GM12892 (cell line): ENCODE measurements around the gene TULP4.
A peak's percentile ranks its signal among the peaks of the same experiment; 100 is the strongest.
"Not testable (repeated sequence)": the region's sequence is repeated elsewhere in the genome, so short reads cannot be mapped to it uniquely, and the experiment has no call there.

Experiments used
- DNase-seq: peaks from one replicate; pipeline ENCODE4 v3.0.0; 2011; ENCODE audit not compliant: insufficient read length
- FAIRE-seq: peaks from 2 replicates; lab custom pipeline; 2011; peaks lifted over from hg19 to GRCh38; lab: Jason Lieb, UNC
- POLR2A ChIP-seq: IDR thresholded peaks from 2 replicates; pipeline ENCODE4 v1.6.1; 2011; ENCODE audit warnings: low read depth, low read length, control low read depth
- POLR2AphosphoS5 ChIP-seq: IDR thresholded peaks from 2 replicates; pipeline ENCODE4 v1.6.1; 2011; ENCODE audit warnings: low read depth, low read length, control low read depth
- TAF1 ChIP-seq: IDR thresholded peaks from 2 replicates; pipeline ENCODE4 v1.6.1; 2011; ENCODE audit warnings: low read depth, mild to moderate bottlenecking, control low read depth, low read length, borderline replicate concordance

Gene TULP4

DNA sequence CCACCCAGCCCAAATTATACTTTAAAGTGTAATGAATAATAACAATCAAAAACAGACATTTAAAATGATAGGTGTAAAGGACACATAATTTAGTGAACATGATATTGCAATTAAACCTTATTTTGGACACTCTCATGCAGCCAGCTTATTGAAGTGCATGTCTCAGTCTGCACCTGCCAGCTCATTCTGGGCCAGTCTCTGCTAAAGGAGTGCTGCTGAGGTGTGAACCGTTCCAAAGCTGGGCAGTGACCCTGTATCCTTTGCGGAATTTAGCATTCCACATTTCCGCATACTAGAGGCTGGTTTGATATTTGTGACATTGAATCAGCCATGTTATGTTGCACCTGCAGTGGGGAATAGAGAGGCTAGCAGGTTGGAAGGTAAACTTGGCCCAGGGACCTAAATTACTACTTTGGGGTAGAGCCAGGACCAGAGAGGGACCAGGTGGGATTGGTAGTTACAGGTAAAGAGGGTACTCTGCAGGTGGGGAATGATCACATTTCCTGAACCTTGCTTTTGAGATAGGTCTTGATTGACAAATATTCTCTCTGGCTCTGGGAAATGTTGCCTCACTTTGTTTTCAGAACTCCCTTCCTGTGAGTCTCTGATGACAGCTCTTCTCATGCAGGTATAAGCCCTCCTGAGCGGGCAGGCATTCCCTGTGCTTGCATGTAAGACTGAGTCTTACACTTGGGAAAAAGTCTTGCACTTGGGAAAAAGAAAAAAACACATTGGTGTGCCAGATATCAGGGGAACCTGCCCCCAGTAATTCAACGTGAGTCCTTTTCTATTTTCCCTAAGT, 26.2 kb downstream of the TULP4 start:
- FAIRE-seq (no peak), DNase-seq (no peak)
- no peak for TF ChIP-seq POLR2AphosphoS5
- TF ChIP-seq POLR2A: no peak
- no peak for TF ChIP-seq TAF1

DNA sequence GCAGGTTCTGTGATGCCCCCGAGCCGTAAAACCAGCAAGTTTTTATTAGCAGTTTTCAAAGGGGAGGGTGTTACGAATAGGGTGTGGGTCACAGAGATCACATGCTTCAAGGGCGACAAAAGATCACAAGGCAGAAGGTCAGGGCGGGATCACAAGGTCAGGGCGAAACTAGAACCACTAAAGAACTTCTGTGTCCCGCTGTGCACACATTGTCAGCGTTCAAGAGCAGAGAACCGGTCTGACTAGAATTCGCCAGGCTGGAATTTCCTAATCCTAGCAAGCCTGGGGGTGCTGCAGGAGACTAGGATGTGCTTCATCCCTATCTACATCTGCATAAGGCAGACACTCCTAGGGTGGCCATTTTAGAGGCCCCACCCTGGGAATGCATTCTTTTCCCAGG, 26.9 kb downstream of the TULP4 start:
- DNase-seq: not testable (repeated sequence)

GRCh38 chr6:158340252-158340651, 28.0 kb downstream of the TULP4 start:
- DNase-seq: no peak
- TF ChIP-seq TAF1: no peak
- no peak for TF ChIP-seq POLR2AphosphoS5
- TF ChIP-seq POLR2A: no peak
- no peak for FAIRE-seq

More for the DNA sequence above, 26.9 kb downstream of the TULP4 start:
- not testable (repeated sequence) for FAIRE-seq

DNA sequence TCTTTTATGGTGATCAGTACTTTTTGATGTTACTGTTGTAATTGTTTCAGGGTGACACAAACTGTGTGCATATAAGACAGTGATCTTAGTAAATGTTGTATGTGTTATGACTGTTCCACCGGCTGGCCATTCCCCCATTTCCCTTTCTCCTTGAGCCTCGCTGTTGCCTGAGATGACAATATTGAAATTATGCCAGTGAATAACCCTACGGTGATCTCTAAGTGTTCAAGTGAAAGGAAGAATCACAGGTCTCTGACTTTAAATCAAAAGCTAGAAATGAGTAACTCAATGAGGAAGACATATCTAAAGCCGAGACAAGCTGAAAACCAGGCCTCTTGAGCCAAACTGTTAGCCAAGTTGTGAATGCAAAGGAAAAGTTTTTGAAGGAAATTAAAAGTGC, 32.3 kb downstream of the TULP4 start:
- FAIRE-seq (peak; percentile 84), DNase-seq (no peak)
- no peak for TF ChIP-seq TAF1
- no peak for TF ChIP-seq POLR2A
- TF ChIP-seq POLR2AphosphoS5: no peak

DNA sequence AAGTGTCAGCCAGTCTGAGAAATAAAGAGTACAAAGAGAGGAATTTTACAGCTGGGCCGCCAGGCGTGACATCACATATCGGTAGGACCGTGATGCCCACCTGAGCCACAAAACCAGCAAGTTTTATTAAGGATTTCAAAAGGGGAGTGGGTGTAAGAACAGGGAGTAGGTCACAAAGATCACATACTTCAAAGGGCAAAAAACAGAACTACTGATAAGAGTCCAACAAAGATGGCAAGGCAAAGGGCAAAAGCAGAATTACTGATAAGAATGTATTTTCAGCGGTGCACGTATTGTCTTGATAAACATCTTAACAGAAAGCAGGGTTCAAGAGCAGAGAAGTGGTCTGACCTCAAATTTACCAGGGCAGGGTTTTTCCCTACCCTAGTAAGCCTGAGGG, 33.2 kb downstream of the TULP4 start:
- DNase-seq, FAIRE-seq: not testable (repeated sequence)

GRCh38 chr6:158347335-158347734, 35.1 kb downstream of the TULP4 start:
- DNase-seq (no peak), FAIRE-seq (no peak)
- no peak for TF ChIP-seq TAF1
- TF ChIP-seq POLR2AphosphoS5: no peak
- no peak for TF ChIP-seq POLR2A

DNA sequence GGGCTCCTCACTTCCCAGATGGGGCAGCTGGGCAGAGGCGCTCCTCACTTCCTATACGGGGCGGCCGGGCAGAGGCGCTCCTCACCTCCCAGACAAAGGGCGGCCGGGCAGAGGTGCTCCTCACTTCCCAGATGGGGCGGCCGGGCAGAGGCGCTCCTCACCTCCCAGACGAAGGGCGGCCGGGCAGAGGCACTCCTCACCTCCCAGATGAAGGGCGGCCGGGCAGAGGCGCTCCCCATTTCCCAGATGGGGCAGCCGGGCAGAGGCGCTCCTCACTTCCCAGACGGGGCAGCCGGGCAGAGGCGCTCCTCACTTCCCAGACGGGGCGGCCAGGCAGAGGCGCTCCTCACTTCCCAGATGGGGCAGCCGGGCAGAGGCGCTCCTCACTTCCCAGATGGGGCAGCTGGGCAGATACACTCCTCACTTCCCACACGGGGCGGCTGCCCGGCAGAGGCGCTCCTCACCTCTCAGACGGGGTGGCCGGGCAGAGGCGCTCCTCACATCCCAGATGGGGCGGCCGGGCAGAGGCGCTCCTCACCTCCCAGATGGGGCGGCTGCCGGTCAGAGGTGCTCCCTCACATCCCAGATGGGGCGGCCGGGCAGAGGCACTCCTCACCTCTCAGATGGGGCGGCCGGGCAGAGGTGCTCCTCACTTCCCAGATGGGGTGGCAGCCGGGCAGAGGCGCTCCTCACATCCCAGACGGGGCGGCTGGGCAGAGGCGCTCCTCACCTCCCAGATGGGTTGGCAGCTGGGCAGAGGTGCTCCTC, 36.7 kb downstream of the TULP4 start:
- DNase-seq, FAIRE-seq: not testable (repeated sequence)

DNA sequence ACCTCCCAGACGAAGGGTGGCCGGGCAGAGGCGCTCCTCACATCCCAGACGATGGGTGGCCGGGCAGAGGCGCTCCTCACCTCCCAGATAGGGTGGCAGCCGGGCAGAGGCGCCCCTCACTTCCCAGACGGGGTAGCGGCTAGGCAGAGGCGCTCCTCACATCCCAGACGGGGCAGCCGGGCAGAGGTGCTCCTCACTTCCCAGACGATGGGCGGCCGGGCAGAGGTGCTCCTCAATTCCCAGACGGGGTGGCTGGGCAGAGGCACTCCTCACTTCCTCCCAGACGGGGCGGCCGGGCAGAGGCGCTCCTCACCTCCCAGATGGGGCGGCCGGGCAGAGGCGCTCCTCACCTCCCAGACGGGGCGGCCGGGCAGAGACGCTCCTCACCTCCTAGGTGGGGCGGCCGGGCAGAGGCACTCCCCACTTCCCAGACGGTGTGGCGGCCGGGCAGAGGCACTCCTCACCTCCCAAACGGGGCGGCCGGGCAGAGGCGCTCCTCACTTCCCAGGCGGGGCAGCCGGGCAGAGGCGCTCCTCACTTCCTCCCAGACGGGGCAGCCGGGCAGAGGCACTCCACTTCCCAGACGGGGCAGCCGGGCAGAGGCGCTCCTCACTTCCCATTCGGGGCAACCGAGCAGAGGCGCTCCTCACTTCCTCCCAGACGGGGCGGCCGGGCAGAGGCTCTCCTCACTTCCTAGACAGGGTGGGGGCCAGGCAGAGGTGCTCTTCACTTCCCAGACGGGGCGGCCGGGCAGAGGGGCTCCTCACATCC, 37.4 kb downstream of the TULP4 start:
- not testable (repeated sequence) for DNase-seq, FAIRE-seq

- DNase-seq, FAIRE-seq: not testable (repeated sequence)
Measured at GRCh38 chr6:158350731-158351130, 38.5 kb downstream of the TULP4 start.

DNA sequence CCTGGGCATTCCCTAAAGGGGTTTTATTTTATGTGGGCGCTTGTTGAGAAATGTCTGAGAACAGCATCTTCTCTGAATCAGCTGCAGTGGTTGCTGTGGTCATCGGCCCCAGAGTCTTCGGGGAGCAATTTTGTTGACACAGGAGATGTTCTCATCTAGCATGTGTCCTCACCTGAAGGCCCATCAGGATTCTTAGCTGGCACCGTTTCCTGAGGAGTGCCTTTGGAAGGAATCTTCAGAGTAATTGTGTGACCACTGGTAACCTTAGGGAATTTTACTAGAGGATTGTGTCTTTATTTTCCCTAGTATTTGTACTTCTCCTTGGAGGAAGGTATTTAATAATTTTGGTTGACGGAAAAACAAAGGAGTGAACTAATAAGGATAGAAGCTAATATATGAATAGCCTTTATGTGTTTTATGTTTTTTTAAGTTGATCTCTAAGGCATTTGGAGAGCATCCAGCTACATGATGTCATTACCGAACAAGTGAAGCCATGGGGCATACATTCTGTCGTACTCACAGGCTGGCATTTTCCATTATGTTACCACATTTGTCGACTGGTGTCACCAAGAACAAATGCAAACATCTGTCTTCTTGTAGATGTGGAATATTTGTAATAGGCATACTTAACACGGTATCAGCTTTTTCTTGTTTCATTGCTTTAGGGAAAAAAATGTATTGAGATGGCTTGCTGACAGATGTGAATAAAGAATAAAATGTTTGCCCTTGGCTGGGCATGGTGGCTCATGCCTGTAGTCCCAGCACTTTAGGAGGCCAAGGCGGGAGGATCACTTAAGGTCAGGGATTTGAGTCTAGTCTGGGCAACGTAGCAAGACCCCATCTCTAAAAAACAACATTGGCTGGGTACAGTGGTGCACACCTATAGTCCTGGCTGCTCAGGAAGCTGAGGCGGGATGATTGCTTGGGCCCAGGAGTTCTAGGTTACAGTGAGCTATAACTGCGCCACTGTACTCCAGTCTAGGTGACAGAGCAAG, 41.9 kb downstream of the TULP4 start:
- FAIRE-seq (peak; percentile 48), DNase-seq (no peak)
- no peak for TF ChIP-seq TAF1
- TF ChIP-seq POLR2A: no peak
- no peak for TF ChIP-seq POLR2AphosphoS5

GRCh38 chr6:158356586-158357546, 44.6 kb downstream of the TULP4 start:
- no peak for FAIRE-seq
- no peak for DNase-seq
- TF ChIP-seq POLR2AphosphoS5: no peak
- TF ChIP-seq TAF1: no peak
- no peak for TF ChIP-seq POLR2A
